Activated CD8-positive, alpha-beta memory T cell treated with anti-CD3 and anti-CD28 coated beads for 1 hour (primary cell): Measurements from ENCODE around the gene SLCO4A1.
A peak's percentile ranks its signal among the peaks of the same experiment; 100 is the strongest.

Source experiments
- DNase-seq, 2 donors: peaks; one replicate each; pipeline ENCODE4 v3.0.0-alpha.2; 2020; ENCODE audit warnings: low read depth in 1 of 2; ENCODE audit errors: extremely low read depth in 1 of 2

SLCO4A1 gene

DNA sequence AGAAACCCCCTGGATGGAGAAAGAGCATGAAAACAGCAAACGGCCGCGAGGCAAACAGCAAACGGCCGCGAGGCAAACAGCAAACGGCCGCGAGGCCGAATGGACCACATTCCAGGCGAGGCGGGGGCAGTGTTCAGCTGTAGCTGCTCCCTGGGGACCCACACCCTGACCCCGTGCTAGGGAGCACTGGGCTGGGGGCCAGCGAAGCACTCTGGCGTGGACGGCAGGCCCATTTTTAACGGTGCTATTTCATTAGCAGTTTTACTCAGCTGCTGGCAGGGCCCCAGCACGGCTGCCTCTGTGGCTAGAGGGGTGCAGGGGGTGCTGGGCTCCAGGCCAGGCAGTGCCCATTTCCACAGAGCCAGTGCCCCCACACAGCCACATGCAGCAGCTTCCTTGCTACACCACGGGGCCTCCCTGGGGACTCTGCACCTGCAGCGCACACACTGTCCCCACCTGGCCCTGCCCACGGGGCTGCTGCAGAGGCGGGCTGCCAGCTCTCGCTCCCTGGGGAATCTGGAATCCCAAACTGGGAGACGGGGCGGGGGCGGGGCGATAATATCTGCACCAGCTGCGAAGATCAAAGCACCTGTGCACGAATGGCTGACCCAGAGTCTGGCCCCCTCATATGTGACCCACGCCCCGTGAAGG, 35.6 kb upstream of the SLCO4A1 start:
- no peak for DNase-seq

GRCh38 chr20:62607366-62608217, 34.7 kb upstream of the SLCO4A1 start:
- no peak for DNase-seq

GRCh38 chr20:62608218-62608565, 34.1 kb upstream of the SLCO4A1 start:
- no peak for DNase-seq

DNA sequence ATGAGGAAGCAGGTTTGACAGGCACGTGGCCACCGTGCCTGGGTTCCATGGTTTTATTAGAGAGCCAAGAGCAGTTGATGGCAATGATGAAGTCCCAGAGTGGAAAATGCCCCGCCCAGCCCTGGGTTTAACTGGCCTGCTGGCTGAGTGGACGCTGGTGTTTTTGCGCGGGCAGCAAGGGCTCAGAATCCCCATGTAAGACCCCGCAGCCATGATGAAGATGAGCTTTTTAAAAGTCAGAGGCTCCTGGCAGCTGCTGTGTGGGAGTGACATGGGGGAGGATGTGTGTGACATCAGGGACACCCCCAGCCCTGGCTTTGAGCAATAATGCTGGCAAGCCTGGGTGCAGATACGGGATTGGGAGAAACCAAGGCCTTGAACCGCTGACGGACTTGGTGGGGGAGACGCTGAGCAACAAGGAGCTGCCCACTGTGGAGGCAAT, 33.0 kb upstream of the SLCO4A1 start:
- DNase-seq = no peak

DNA sequence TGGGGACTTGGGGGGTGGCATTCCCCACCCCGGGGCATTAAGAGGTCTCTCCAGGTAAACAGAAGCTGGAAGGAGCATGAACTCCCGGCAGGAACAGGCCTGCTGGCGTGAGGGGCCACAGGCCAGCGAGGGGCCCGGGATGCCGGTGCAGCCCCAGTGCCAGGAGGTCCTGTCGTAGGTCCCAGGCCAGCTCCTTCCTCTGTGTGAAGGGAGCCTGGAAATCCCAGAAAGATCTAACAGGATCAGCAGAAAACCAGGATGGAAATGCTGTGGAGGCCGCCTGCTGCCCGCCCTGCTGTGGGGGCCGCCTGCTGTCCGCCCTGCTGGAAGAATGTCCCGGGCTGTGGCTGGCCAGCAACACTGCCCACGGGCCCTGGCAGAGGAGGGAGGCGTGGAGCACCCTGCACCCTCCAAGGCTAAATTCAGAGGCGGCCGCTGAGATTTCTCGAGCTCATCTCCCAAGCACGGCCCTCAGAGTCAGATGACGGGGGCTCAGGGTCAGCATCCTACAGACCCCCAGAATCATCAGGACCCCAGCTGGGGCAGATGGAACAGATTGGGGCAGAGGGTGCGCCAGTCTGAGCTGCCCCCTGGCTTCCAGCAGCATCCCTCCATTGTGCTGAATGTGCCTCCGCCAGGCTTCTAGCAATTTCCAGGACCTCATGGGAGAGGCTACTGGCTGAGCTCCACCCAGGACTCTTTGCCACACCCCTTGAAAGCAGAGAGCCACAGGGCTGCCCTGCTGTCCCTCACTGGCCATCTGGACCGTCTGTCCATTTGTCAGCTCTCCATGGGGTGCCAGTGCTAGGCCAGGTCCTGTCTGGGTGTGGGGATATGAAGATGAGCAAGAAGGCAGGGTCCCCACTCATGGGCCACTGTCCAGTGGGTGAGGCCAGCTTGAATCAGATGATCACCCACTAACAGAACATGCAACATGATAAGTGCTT, 32.2 kb upstream of the SLCO4A1 start:
- no peak for DNase-seq

GRCh38 chr20:62611012-62611411, 31.3 kb upstream of the SLCO4A1 start:
- no peak for DNase-seq

DNA sequence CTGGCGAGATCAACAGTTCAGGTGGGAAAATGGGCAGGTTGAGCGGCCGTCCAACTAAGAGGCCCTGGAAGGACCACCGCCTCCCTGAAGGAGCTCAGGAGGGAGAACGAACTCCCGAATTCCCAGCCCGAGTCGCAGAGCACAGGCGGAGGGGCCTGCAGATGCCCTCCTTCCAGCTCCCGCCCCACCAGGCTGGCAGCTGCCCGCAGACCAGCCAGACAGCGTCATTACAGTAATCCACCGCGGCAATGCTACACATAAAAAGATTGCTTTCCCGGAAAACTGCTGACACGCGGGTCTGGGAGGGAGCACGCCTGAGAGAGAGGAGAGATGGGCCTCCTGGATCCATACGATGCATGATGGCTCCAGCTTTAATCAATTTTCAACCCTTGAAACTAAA, 30.5 kb upstream of the SLCO4A1 start:
- DNase-seq = no peak

DNA sequence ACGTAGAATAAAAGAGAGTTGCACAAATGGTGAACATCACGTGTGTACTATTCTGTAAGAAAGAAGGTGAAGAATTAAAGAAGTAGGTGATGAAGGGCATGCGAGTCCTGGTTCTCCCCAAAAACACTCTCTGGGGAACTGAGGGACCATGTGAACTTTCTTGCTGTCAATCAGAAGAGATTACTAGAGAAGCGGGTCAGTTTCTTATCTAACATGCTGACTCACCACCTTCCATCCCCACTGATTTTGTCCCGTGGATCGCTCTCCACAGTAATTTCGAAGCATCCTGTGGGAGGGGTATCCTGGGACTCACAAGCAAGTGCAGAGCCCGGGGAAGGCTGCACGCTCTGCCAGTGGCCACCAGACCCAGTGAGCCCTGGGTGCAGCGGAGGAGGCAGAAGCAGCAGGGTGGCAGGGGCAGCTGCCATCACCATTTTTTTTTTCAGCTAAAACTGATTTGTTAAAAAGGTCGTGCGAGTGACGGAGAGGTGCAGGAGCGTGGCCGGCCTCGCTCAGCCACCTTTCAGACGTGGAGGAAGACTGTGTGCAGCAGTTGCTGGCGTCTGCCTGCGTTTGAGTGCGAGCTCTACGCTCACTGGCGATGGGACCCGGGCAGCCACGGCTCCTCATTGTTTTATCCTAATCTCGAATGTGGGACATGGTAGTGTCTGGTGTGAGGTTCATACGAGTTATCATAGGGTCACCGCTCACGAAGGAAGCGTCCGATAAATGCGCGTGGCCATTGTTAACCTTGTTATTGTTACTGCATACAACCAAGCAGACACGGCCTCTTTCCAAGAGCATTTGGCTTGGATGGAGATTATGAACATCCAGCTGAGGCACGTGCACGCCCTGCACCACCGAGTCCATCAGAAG, 28.0 kb upstream of the SLCO4A1 start:
- no peak for DNase-seq

GRCh38 chr20:62614961-62615680, 27.2 kb upstream of the SLCO4A1 start:
- DNase-seq = no peak

GRCh38 chr20:62615750-62616251, 26.5 kb upstream of the SLCO4A1 start:
- DNase-seq = no peak

DNA sequence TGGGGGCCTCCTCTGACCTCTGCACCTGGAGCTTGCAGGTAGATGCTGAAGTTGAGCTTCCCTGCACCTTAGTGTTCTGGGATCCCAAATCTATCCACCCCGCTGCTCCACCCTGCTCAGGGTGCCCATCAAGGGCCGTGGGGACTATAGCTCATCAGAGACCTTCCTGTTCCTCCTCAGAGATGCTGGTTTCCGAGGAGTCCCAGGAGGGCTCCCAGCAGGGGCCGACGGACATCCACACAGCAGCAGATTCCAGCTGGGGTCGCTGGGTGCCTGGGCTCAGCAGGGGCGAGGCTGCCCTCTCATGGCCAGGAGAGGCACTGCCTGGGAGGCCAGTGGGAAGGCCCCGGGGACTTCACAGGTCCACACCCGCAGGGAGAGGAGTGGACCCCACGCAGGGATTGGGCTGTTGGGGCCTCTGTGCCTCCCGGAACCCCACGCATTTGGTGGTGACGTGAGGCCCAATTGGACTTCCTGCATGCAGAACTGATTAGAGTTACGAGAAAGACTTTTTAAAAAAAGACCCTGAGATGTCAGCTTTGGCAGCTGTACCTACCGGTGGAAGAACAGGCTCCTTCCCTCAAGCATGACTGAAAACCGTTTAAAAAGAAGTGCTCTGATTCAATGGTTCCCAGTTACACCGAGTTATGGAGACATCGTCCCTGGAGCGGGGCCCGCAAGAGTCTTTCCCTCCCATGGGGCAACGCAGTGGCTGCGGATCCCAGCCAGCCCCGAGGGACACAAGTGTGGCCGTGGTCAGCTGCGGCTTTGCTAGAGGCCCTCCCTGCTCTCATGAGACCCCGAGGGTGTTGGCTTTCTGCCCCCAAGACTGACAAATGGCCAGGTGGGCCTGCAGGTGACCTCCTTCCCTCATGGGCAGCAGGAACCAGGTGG, 25.3 kb upstream of the SLCO4A1 start:
- peak in 1 of 2 donors; percentile 59 for DNase-seq

DNA sequence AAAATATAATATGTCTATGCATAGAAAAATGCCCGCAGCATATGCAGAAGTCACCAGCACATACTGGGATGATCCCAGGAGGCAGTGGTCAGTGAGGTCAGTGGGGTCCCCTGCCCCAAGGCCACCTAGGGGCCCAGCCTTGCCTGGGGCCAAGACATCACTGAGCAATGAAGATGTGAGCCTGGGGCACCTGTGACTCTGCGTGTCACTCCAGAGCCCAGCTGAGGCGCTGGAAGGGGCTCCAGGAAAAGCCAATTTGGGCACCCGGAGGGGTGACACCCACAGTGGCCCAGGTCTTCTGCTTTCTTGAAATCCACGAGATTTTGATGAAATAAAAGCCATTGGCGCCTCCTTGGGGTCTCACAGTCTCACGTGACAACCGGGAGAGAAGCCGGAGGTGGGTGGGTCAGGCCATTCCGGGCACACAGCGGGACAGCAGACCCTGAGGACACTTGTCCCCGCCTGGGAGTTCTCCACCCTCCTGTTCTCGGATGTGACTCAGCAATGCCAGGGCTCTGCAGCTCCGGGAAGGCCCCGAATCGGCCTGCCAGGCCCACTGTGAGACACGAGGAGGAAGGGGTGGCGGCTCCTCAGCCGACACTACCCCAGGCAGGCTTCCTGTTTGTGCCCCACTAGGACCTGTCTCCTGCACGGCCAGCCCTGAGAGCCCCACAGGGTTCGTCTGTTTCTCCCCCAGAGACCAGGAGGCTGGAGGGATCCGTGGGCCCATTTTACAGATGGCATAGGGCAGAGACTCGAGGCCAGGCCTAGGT, 24.4 kb upstream of the SLCO4A1 start:
- peak in 1 of 2 donors; percentile 33 for DNase-seq

- no peak for DNase-seq
These were observed 23.4 kb upstream of the SLCO4A1 start for GRCh38 chr20:62618611-62619529.

DNA sequence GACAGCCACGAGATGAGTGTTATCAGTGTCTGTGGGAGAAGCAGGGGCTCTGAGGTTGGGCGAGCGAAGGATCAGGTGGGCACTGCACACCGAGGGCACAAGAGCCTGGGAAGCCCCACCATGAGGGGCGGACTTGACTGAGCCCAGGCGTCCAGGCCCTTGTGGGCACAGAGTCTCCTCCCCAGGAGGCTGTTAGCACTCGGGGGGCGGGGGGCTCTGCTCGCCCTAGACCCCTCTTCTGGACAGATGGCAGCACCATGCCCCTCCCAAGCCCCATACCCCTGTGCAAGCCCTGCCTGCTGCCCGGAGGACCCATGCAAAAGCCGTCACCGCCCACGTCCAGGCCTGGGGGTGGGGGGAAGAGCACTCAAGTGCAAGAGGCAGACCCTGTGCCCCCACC, 21.7 kb upstream of the SLCO4A1 start:
- DNase-seq = no peak

GRCh38 chr20:62621251-62622110, 20.8 kb upstream of the SLCO4A1 start:
- DNase-seq = no peak
